HG03097 (cell line): ENCODE results near the gene COX8A.

Experiments used
- ATAC-seq: cut with Tn5 transposase; IDR thresholded peaks from one replicate; pipeline ENCODE4 v1.9.1; 2021; ENCODE audit not compliant: unreplicated experiment, low FRiP score

COX8A gene

DNA sequence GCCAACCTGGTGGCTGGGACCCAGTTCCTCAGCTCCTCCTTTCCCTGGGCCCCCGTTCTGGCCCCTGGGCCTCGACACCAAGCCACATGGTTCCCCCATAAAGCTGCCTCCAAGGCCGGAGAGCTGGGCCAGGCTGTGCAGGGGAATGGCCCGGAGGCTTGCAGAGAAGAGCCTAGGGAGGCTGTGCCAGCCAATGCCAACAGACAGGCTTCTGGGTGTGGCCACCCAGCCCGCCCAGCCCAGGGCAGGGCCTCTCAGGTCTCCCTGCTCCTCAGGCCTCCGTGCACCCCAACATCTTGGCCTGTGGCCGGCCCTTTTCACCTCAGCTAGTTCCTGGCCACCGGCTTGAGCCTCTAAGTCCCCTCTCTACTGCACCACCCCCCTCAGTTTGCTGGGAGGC lies 43.9 kb downstream of the COX8A start:
- no peak for ATAC-seq

- no peak for ATAC-seq
Measured at GRCh38 chr11:64019106-64020037, 45.0 kb downstream of the COX8A start.

- no peak for ATAC-seq
Measured at GRCh38 chr11:64020976-64021756, 46.7 kb downstream of the COX8A start.

DNA sequence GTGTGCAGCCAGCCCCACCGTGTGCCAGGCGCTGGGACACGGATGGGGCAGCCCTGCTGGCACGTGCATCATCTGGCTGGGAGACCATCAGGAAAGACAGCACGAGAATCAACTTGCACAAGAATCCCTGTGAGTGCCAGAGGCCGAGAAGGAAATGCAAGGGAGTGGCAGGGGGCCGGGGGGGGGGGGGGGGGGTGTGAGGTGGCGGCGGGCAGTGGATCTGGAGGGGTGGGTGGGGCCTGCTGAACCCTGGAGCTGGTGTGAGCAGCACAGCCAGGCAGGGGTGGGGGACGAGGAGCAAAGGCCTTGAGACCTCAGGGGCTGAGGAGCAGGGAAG lies 47.3 kb downstream of the COX8A start:
- no peak for ATAC-seq

GRCh38 chr11:64022125-64022784 lies 47.8 kb downstream of the COX8A start:
- no peak for ATAC-seq

DNA sequence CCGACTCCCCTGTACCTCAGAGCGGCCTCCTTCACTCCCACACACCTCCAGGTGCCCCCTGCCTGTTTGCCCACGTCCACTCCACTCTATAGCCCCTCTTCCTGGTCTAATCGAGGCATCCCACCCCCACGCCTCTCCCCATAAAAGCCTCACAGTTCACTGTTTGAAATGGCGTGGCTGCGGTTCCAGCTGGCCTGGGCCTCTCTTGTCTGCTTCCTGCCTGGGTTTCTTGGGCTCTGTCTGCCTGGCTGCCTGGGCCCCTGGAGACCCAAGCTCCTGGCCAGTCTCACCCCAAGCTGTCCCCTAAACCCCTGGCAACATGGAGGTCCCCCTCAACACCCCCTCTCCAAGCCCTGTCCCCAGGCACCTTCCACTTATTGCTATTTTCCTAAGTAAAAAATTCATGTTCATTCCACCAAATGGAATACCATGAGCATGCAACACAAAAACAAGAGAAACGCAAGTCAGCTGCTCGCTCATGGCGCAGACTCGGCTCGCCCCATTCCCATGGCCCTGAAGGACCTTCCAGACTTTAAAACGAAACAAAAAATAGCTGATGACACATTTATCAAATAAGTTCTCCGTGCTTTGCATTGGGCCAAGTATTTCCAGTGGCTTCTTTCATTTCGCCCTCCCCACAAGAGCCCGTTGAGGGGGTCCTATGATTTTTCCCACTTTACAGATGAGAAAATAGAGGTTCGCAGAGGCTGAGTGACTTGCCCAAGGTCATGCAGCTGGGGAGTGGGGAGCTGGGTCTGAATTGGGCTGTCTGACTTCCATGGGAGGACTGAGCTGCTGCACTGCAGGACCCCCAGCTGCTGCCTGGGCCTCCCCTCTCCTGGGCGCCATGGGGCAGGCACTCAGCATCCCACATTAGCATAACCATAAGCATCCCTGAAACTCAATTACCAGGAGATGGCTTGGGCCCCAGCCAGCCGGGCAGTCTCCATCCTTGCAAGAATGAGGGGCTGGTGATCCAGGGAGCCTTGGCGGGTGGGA lies 49.6 kb downstream of the COX8A start:
- no peak for ATAC-seq

GRCh38 chr11:64025205-64025604 lies 50.8 kb downstream of the COX8A start:
- no peak for ATAC-seq
